Measurements from ENCODE around the gene CKAP5.

DNA sequence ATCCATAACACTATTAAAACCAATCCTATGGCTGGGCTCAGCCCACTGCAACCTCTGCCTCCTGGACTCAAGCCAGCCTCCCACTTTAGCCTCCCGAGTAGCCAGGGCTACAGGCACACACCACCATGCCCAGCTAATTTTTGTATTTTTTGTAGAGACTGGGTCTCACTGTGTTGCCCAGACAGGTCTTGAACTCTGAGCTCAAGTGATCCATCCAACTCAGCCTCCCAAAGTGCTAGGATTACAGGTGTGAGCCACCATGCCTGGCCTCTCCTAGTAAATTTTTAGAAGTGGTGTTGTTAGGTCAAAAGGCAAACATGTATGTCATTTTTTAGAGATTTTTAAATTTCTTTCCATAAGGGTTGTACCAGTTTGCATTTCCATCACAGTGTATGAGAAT lies 112.8 kb downstream of the CKAP5 start:
- TF ChIP-seq POLR2AphosphoS5 (IDR thresholded peaks at IDR 0.05; ENCODE audit: borderline replicate concordance, low read depth, low read length) (no peak), EZH2 (IDR thresholded peaks at IDR 0.05) (no peak)

Data from SK-N-MC (cell line).